OCI-LY3 (cell line): ENCODE data around the gene NOC4L.

Experiments used
- CTCF ChIP-seq: fragments of 200-600, 300-600 bp; sonication (generic); IDR thresholded peaks from 2 replicates; pipeline ENCODE4 v1.5.1; 2014; ENCODE audit warnings: antibody characterized with exemption, low read length, low read depth
- EZH2phosphoT487 ChIP-seq: fragments of 200-600 bp; shearing (Covaris generic); IDR thresholded peaks from 2 replicates; pipeline ENCODE4 v1.6.1; 2018; ENCODE audit warnings: antibody characterized with exemption, mixed run types, low read depth

GRCh38 chr12:132140501-132140900 is 3.8 kb upstream of the NOC4L start:
- TF ChIP-seq CTCF (no peak), EZH2phosphoT487 (no peak)
